ENCODE results near the gene LOXL3.

LOXL3 gene

GRCh38 chr2:74552914-74553811, 579 bp downstream of the LOXL3 start:
- Histone ChIP-seq H3K9ac (ENCODE audit: low read length) (no peak overlapping the region), H3K79me2 (ENCODE audit: low read length) (peaks cover 9% of the 10 kb centered on the region; the same call in 1 of the 2 replicates), H3F3A (ENCODE audit: insufficient read depth, low read length) (no peaks in the 10 kb centered on the region), H3K4me2 (ENCODE audit: low read depth, low read length) (peak overlapping the region; percentile 94; the same call in 1 of the 2 replicates), H3K9me3 (replicated peaks; ENCODE audit: insufficient read depth, low read length) (no peaks in the 10 kb centered on the region), H3K4me3 (ENCODE audit: low read length) (peak overlapping the region; percentile 93; the same call in 1 of the 2 replicates), H3K27me3 (replicated peaks; ENCODE audit: insufficient read depth, low read length) (peaks cover 25% of the 10 kb centered on the region), H3K4me1 (ENCODE audit: low read length) (peaks cover 3% of the 10 kb centered on the region; the same call in 1 of the 2 replicates), H3K27ac (ENCODE audit: low read length) (no peak overlapping the region), H4K20me1 (ENCODE audit: insufficient read depth, low read length) (no peaks in the 10 kb centered on the region), H3K36me3 (replicated peaks; ENCODE audit: insufficient read depth, low read length) (0 out of 2 replicates have a peak, but pooled peaks cover 2% of the 10 kb centered on the region), H2AFZ (ENCODE audit: low read length) (peak overlapping the region; percentile 87), H3K9me2 (replicated peaks; ENCODE audit: insufficient read depth, low read length) (no peaks in the 10 kb centered on the region)
- TF ChIP-seq EZH2 (optimal IDR thresholded peaks at IDR 0.05; ENCODE audit: low read depth, low read length) = no peak
- TF ChIP-seq, protein P1, sequence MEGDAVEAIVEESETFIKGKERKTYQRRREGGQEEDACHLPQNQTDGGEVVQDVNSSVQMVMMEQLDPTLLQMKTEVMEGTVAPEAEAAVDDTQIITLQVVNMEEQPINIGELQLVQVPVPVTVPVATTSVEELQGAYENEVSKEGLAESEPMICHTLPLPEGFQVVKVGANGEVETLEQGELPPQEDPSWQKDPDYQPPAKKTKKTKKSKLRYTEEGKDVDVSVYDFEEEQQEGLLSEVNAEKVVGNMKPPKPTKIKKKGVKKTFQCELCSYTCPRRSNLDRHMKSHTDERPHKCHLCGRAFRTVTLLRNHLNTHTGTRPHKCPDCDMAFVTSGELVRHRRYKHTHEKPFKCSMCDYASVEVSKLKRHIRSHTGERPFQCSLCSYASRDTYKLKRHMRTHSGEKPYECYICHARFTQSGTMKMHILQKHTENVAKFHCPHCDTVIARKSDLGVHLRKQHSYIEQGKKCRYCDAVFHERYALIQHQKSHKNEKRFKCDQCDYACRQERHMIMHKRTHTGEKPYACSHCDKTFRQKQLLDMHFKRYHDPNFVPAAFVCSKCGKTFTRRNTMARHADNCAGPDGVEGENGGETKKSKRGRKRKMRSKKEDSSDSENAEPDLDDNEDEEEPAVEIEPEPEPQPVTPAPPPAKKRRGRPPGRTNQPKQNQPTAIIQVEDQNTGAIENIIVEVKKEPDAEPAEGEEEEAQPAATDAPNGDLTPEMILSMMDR (IDR thresholded peaks at IDR 0.05; ENCODE audit: low read length) = no peak
- TF ChIP-seq EZH2phosphoT487 (IDR thresholded peaks at IDR 0.05; ENCODE audit: low read length) = no peak
- DNase-seq = no peak

DNA sequence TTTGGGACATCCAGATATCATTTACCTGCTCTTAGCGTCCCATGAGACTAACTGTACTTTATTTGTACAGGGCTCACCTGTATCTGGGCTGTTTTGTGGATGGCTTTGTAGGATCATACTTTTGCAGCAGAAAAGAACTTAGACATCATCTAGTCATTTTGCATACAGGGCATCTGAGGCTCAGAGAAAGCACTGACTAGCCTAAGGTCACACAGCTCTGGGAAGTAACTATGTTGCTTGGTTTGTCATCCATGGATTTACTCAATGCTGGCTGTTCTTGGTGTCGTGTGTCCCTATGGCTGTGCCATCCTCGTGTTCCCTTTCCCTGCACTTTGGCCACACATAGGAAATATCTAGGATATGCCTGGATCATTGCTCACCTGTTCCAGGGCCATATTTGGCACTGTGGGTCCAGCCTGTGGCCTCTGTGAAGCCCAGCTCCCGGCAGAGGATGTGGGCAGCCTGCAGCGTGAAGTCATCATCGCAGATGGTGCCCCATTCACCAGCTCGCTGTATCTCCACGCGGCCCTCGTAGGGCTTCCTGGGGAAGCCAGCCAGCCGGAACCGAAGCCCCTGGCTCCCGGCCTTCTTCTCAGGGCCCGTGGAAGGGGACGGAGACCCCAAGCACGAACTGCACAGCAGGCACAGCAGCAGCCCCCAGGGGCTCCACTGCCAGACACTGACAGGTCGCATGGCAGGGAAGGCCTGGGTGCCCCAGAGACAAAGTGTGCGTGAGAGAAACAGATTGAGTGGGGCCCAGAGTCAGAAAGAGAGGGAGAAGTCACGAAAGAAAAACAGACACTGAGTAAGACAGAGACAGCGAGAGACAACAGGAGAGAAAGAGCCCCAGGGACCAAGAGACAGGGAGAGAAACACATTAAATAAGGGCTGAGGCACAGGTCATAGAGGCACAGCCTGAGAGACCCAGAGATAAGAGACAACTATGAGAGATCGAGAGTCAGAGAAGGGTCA, 1.5 kb downstream of the LOXL3 start:
- TF ChIP-seq, protein P1 (IDR thresholded peaks at IDR 0.05; ENCODE audit: low read length) = no peak
- TF ChIP-seq EZH2 (optimal IDR thresholded peaks at IDR 0.05; ENCODE audit: low read depth, low read length) = no peak
- TF ChIP-seq EZH2phosphoT487 (IDR thresholded peaks at IDR 0.05; ENCODE audit: low read length) = no peak
- H3K36me3 ChIP-seq (replicated peaks; ENCODE audit: insufficient read depth, low read length) = 0 out of 2 replicates have a peak, but pooled peaks cover 2% of the 10 kb centered on the region
- H3K9me3 ChIP-seq (replicated peaks; ENCODE audit: insufficient read depth, low read length) = no peaks in the 10 kb centered on the region
- no peak overlapping the region for H3K4me2 ChIP-seq (ENCODE audit: low read depth, low read length)
- no peaks in the 10 kb centered on the region for H3F3A ChIP-seq (ENCODE audit: insufficient read depth, low read length)
- peaks cover 9% of the 10 kb centered on the region; the same call in 1 of the 2 replicates for H3K79me2 ChIP-seq (ENCODE audit: low read length)
- no peak overlapping the region for H3K9ac ChIP-seq (ENCODE audit: low read length)
- H3K9me2 ChIP-seq (replicated peaks; ENCODE audit: insufficient read depth, low read length) = no peaks in the 10 kb centered on the region
- H2AFZ ChIP-seq (ENCODE audit: low read length) = no peak overlapping the region
- H3K27ac ChIP-seq (ENCODE audit: low read length) = no peak overlapping the region
- no peaks in the 10 kb centered on the region for H4K20me1 ChIP-seq (ENCODE audit: insufficient read depth, low read length)
- H3K4me1 ChIP-seq (ENCODE audit: low read length) = peaks cover 3% of the 10 kb centered on the region; the same call in 1 of the 2 replicates
- DNase-seq = no peak
- no peak overlapping the region for H3K4me3 ChIP-seq (ENCODE audit: low read length)
- H3K27me3 ChIP-seq (replicated peaks; ENCODE audit: insufficient read depth, low read length) = peaks cover 34% of the 10 kb centered on the region

DNA sequence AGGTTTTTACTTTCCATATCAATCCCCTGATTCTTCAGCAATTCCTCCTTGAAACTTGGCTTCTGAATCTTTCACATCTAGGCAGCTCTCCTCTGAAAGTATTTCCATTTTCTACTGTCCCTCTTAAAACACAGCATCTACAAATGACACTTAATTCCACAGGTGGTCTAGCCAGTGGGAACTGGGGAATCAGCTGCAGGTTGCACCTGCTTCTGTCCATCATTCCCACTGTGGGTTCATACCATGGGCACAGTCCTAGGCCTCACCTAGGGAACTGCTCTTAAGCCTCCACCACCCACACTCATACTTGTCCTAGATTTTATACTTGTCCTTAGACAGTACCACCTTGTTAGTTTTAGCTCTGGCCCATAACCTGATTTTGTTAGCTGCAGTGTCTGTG, 2.2 kb downstream of the LOXL3 start:
- peaks cover 9% of the 10 kb centered on the region; the same call in 1 of the 2 replicates for H3K79me2 ChIP-seq (ENCODE audit: low read length)
- no peak overlapping the region for H3K4me3 ChIP-seq (ENCODE audit: low read length)
- no peak overlapping the region for H3K9ac ChIP-seq (ENCODE audit: low read length)
- no peak overlapping the region for H3K27ac ChIP-seq (ENCODE audit: low read length)
- 0 out of 2 replicates have a peak, but pooled peaks cover 1% of the 10 kb centered on the region for H3K36me3 ChIP-seq (replicated peaks; ENCODE audit: insufficient read depth, low read length)
- no peak overlapping the region for H2AFZ ChIP-seq (ENCODE audit: low read length)
- TF ChIP-seq, protein P1 (IDR thresholded peaks at IDR 0.05; ENCODE audit: low read length) = no peak
- TF ChIP-seq EZH2 (optimal IDR thresholded peaks at IDR 0.05; ENCODE audit: low read depth, low read length) (no peak), EZH2phosphoT487 (IDR thresholded peaks at IDR 0.05; ENCODE audit: low read length) (no peak)
- H4K20me1 ChIP-seq (ENCODE audit: insufficient read depth, low read length) = no peaks in the 10 kb centered on the region
- no peak for DNase-seq
- no peaks in the 10 kb centered on the region for H3K9me2 ChIP-seq (replicated peaks; ENCODE audit: insufficient read depth, low read length)
- no peak overlapping the region for H3K4me2 ChIP-seq (ENCODE audit: low read depth, low read length)
- peaks cover 3% of the 10 kb centered on the region; the same call in 1 of the 2 replicates for H3K4me1 ChIP-seq (ENCODE audit: low read length)
- peaks cover 38% of the 10 kb centered on the region for H3K27me3 ChIP-seq (replicated peaks; ENCODE audit: insufficient read depth, low read length)
- H3K9me3 ChIP-seq (replicated peaks; ENCODE audit: insufficient read depth, low read length) = no peaks in the 10 kb centered on the region
- H3F3A ChIP-seq (ENCODE audit: insufficient read depth, low read length) = no peaks in the 10 kb centered on the region
